Mesothelial cell of epicardium (in vitro differentiated cells): ENCODE data around the gene TUT1. TPM values are rescaled to one million over a fixed set of nuclear protein-coding genes. Genes with fewer than 3 reads are reported as not detected.

Experiments used
- DNase-seq, 2 experiments: peaks; one replicate each; pipeline ENCODE4 v3.0.0; 2021; ENCODE audit warnings: low spot score in 2 of 2; ENCODE audit not compliant: unreplicated experiment in 2 of 2
- H3K27ac Mint-ChIP-seq: 2 replicates; pipeline ENCODE4 v1.8.0; 2021; ENCODE audit warnings: mixed read lengths
- H3K27me3 Mint-ChIP-seq: 2 replicates; pipeline ENCODE4 v1.8.0; 2021; ENCODE audit warnings: low read depth, mixed read lengths
- H3K36me3 Mint-ChIP-seq: 2 replicates; pipeline ENCODE4 v1.8.0; 2021; ENCODE audit warnings: mixed read lengths
- H3K4me1 Mint-ChIP-seq: 2 replicates; pipeline ENCODE4 v1.8.0; 2021; ENCODE audit warnings: mixed read lengths
- H3K4me3 Mint-ChIP-seq: 2 replicates; pipeline ENCODE4 v1.8.0; 2021; ENCODE audit warnings: mild to moderate bottlenecking, moderate library complexity, mixed read lengths
- H3K9me3 Mint-ChIP-seq: 2 replicates; pipeline ENCODE4 v1.8.0; 2021; ENCODE audit warnings: mixed read lengths
- total RNA-seq: library from RNA; stranded (reverse); gene quantifications from 3 replicates; pipeline ENCODE4 v1.2.1, GENCODE V29; 2021
- TF ChIP-seq, protein P1 (sequence below): fragments of 200-600 bp; sonication (generic); IDR thresholded peaks from one replicate; pipeline ENCODE4 v1.5.0; 2021; ENCODE audit warnings: antibody characterized with exemption; ENCODE audit not compliant: unreplicated experiment

The TUT1 gene
- total RNA-seq, 1 donor from 2014 or later: 24.2 TPM

DNA sequence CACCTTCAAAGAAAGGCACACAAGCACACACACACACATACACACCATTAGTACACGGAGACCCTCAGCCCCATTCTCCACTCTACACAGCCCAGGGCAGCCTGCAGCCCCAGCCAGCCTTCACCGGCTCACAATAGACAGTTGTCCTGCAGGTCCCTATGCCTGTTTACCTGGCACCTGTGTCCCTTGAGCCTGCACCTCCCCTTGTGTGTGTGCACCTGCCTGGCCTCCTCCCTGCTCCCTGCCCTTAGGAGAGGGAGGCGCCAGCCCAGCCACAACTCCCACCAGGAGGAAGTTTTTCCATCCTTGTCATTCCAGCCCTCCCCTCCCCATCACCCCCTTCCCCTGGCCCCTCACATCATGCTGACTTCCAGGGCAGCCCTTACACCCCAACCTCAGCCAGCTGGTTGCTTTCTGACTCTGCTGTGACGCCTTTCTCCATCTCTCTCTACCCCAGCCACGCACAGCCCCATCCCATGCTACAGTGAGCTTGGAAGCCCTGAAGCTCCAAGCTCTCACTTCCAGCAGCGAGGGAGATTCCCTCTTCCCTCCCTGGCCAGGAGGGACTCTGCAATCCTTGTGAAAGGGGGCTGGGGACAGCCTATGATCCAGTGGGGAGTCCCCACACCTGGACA is 49.1 kb downstream of the TUT1 start:
- H3K27me3 Mint-ChIP-seq: no peaks in the 10 kb centered on the region
- H3K27ac Mint-ChIP-seq: peak overlapping the region; percentile 91
- TF ChIP-seq, protein P1, sequence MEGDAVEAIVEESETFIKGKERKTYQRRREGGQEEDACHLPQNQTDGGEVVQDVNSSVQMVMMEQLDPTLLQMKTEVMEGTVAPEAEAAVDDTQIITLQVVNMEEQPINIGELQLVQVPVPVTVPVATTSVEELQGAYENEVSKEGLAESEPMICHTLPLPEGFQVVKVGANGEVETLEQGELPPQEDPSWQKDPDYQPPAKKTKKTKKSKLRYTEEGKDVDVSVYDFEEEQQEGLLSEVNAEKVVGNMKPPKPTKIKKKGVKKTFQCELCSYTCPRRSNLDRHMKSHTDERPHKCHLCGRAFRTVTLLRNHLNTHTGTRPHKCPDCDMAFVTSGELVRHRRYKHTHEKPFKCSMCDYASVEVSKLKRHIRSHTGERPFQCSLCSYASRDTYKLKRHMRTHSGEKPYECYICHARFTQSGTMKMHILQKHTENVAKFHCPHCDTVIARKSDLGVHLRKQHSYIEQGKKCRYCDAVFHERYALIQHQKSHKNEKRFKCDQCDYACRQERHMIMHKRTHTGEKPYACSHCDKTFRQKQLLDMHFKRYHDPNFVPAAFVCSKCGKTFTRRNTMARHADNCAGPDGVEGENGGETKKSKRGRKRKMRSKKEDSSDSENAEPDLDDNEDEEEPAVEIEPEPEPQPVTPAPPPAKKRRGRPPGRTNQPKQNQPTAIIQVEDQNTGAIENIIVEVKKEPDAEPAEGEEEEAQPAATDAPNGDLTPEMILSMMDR: no peak
- no peak for DNase-seq
- H3K9me3 Mint-ChIP-seq: no peaks in the 10 kb centered on the region
- peak overlapping the region; percentile 97 for H3K4me3 Mint-ChIP-seq
- peaks cover 67% of the 10 kb centered on the region for H3K4me1 Mint-ChIP-seq
- no peaks in the 10 kb centered on the region for H3K36me3 Mint-ChIP-seq

DNA sequence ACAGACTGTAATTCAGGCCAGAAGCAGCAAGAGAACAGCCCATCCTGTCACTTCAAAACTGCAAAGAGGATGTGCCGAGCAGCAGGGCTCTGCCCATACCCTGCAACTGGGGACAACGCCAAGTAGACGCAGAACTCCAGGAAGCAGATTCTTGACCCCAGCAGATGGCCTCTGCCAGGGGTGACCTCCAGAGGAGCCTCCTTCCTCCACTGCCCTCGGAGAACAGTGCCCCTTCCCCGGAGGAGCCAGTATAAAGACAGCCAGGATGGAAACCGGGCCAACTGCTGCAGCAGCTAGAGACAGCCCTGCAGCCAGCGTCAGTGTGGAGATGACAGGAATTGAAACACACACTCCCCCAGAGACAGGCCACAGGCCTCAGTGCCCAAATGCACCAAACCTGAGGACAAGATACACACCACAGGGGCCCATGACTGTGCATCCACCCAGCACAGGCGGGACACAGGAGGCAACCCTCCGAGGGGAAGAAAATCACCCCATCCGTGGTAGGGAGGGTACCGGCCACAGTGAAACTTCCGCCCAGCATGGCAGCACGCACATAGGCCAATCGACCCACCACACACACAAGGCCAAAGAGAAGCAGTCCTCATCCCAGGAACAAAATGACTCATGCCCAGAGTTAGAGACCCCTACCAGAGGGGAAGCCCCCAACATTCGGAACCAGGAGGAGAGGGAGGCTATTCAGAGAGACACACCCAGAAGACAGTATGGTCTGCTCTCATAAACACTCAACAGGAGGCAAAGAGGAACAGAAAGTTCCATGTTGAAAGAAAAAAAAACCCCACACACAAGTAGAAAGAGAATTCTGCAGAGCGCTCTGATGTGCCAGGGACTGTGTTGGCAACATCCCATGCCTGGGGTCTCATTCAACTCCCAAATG is 50.3 kb downstream of the TUT1 start:
- H3K27me3 Mint-ChIP-seq: no peaks in the 10 kb centered on the region
- H3K36me3 Mint-ChIP-seq: peaks cover 4% of the 10 kb centered on the region
- H3K4me1 Mint-ChIP-seq: peaks cover 67% of the 10 kb centered on the region
- DNase-seq: no peak
- H3K4me3 Mint-ChIP-seq: peak overlapping the region; percentile 97
- H3K9me3 Mint-ChIP-seq: no peaks in the 10 kb centered on the region
- TF ChIP-seq, protein P1: no peak
- H3K27ac Mint-ChIP-seq: peak overlapping the region; percentile 76

DNA sequence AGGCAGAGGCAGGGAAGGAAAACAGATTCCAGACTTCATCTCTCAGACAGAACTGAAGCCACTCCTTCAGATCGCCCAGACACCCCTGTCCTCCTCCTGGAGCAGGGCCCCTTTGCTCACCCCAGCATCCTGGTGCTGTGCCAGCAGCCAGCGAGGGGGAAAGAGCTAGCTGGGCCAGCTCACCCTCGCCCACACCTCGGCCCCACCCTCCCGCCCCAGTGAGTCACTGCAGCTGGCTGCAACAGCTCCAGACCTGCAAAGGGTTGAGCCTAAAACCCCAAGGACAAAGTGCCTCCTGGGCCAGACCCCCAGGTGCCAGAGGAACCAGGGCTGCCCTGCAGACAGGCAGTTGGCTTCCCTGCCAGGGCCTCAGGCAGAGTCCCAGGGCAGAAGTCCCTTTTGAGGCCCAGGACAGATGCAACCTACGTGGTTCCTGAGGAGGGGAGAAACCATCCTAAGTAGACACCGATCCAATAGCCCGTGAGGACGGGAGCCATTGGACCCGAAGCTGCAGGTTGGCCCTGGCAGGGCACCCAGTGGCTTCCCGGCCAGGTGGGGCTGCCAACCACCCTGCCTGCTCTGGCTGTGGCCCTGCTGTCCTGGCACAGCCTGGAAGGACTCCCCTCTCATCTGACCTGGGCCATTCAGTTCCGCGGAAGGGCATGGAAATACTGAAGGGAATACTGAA is 51.9 kb downstream of the TUT1 start:
- peak overlapping the region; percentile 86 for H3K27ac Mint-ChIP-seq
- no peaks in the 10 kb centered on the region for H3K9me3 Mint-ChIP-seq
- TF ChIP-seq, protein P1: no peak
- no peaks in the 10 kb centered on the region for H3K27me3 Mint-ChIP-seq
- peaks cover 12% of the 10 kb centered on the region for H3K36me3 Mint-ChIP-seq
- peak overlapping the region; percentile 28 for H3K4me3 Mint-ChIP-seq
- H3K4me1 Mint-ChIP-seq: peaks cover 59% of the 10 kb centered on the region
- peak in 1 of 2 experiments; percentile 64 for DNase-seq

DNA sequence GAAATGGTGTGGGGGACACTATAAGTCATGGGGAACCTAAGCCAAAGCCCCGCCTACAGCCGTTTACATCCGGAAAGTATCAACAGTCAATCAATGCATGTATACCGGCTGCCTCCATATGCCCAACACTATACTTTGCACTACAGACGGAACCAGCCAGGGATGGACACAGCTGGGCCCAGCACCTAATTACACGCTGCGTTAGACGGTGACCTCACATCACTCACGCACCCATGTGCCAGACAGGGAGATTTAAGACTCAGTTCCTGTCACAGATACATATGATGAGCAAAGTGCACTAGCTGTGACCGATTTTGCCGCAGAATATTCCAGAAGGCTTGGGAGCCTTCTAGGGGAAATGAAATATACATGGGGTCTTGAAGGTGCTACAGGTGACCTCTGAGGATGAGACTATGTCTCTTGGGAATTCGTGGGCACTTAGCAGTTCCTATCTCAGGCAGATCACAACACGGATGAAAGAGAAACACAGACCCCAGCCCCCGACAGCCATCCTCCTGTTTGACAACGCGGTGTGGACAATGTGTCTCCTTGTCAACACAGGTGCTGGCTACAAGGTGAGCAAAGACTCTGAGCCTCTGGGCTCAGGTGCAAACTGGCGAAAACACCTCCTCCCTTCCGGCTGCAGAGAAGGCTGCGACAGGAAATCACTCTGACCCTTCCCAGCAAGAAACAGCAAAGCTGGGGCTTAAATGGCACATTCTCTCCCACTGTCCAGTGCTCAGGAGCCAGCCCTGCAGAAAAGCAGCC is 52.7 kb downstream of the TUT1 start:
- no peaks in the 10 kb centered on the region for H3K9me3 Mint-ChIP-seq
- no peak for DNase-seq
- peaks cover 18% of the 10 kb centered on the region for H3K36me3 Mint-ChIP-seq
- H3K27me3 Mint-ChIP-seq: no peaks in the 10 kb centered on the region
- peaks cover 52% of the 10 kb centered on the region for H3K4me1 Mint-ChIP-seq
- H3K4me3 Mint-ChIP-seq: peak overlapping the region; percentile 28
- peak overlapping the region; percentile 86 for H3K27ac Mint-ChIP-seq
- TF ChIP-seq, protein P1: no peak

DNA sequence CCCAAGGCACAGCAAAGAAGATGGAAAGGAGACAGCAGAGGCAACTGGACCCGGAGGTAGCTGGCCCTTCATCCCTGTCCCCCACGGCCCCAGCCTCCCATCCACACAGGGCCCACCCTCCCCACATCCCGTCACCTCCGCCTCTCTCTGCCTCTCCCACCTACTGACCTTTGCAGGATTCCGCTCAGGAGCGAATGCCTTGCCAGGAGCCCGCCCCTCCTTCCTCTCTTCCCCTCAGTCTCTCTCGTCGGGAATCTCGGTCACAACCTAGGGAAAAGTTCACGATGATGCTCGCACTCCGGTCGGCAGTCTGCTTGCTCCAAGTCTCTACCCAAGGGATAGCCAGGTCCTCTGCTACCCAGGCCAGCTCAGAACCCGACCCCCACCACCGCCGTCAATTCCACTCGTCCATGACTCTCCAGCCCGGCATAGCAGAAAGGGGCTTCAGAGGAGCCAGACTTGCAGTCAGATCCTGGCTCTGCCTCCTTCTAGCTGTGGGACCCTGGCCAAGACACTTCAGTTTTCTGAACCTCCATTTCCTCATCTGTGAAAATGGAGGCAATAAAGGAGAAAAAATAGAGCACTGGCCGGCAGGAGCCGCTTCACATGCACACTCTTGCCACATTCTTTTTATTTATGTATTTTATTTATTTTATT is 54.9 kb downstream of the TUT1 start:
- H3K4me3 Mint-ChIP-seq: no peak overlapping the region
- DNase-seq: no peak
- TF ChIP-seq, protein P1: no peak
- H3K4me1 Mint-ChIP-seq: peaks cover 30% of the 10 kb centered on the region
- H3K9me3 Mint-ChIP-seq: peaks cover 14% of the 10 kb centered on the region
- peaks cover 41% of the 10 kb centered on the region for H3K36me3 Mint-ChIP-seq
- no peaks in the 10 kb centered on the region for H3K27me3 Mint-ChIP-seq
- peak overlapping the region; percentile 53 for H3K27ac Mint-ChIP-seq
